CD4-positive, alpha-beta T cell treated with Interleukin-6 for 4 hours (primary cell): ENCODE data around the gene DACH1.

Experiments
- DNase-seq: peaks from one replicate; pipeline ENCODE4 v3.0.0-alpha.2; 2020; ENCODE audit warnings: mixed read lengths

DACH1 gene

GRCh38 chr13:71618159-71618558 is 248.8 kb downstream of the DACH1 start:
- DNase-seq, result no peak

- no peak for DNase-seq
Observed at GRCh38 chr13:71617265-71617664, 249.7 kb downstream of the DACH1 start.

- DNase-seq, result no peak
Observed at GRCh38 chr13:71613066-71613745, 253.8 kb downstream of the DACH1 start.

GRCh38 chr13:71611292-71611691 is 255.7 kb downstream of the DACH1 start:
- DNase-seq, result no peak

- no peak for DNase-seq
Observed at GRCh38 chr13:71610876-71611275, 256.1 kb downstream of the DACH1 start.

- no peak for DNase-seq
Observed at GRCh38 chr13:71609271-71609670, 257.7 kb downstream of the DACH1 start.

GRCh38 chr13:71607575-71607974 is 259.4 kb downstream of the DACH1 start:
- DNase-seq, result no peak

GRCh38 chr13:71606818-71607217 is 260.2 kb downstream of the DACH1 start:
- DNase-seq, result no peak

GRCh38 chr13:71605744-71606143 is 261.3 kb downstream of the DACH1 start:
- DNase-seq, result no peak

GRCh38 chr13:71603255-71603654 is 263.7 kb downstream of the DACH1 start:
- no peak for DNase-seq

- no peak for DNase-seq
Observed at GRCh38 chr13:71602344-71602743, 264.7 kb downstream of the DACH1 start.

GRCh38 chr13:71597150-71597549 is 269.9 kb downstream of the DACH1 start:
- DNase-seq, result no peak

- no peak for DNase-seq
Observed at GRCh38 chr13:71596116-71596515, 270.9 kb downstream of the DACH1 start.

GRCh38 chr13:71593566-71593965 is 273.4 kb downstream of the DACH1 start:
- no peak for DNase-seq

GRCh38 chr13:71591374-71591773 is 275.6 kb downstream of the DACH1 start:
- no peak for DNase-seq

- no peak for DNase-seq
Observed at GRCh38 chr13:71590654-71591148, 276.3 kb downstream of the DACH1 start.

- DNase-seq, result no peak
Observed at GRCh38 chr13:71589032-71589431, 278.0 kb downstream of the DACH1 start.

- no peak for DNase-seq
Observed at GRCh38 chr13:71587817-71588216, 279.2 kb downstream of the DACH1 start.

- no peak for DNase-seq
Observed at GRCh38 chr13:71587193-71587592, 279.8 kb downstream of the DACH1 start.

GRCh38 chr13:71583581-71583980 is 283.4 kb downstream of the DACH1 start:
- no peak for DNase-seq

- no peak for DNase-seq
Observed at GRCh38 chr13:71580614-71581013, 286.4 kb downstream of the DACH1 start.

- no peak for DNase-seq
Observed at GRCh38 chr13:71578048-71578447, 289.0 kb downstream of the DACH1 start.

GRCh38 chr13:71577127-71577526 is 289.9 kb downstream of the DACH1 start:
- DNase-seq, result no peak

- no peak for DNase-seq
Observed at GRCh38 chr13:71576571-71576970, 290.4 kb downstream of the DACH1 start.

- DNase-seq, result no peak
Observed at GRCh38 chr13:71546881-71547280, 320.1 kb downstream of the DACH1 start.
